Measurements from ENCODE around the gene SLC25A43.
"Not testable (repeated sequence)": the region's sequence is repeated elsewhere in the genome, so short reads cannot be mapped to it uniquely, and the experiment has no call there.

Gene SLC25A43

DNA sequence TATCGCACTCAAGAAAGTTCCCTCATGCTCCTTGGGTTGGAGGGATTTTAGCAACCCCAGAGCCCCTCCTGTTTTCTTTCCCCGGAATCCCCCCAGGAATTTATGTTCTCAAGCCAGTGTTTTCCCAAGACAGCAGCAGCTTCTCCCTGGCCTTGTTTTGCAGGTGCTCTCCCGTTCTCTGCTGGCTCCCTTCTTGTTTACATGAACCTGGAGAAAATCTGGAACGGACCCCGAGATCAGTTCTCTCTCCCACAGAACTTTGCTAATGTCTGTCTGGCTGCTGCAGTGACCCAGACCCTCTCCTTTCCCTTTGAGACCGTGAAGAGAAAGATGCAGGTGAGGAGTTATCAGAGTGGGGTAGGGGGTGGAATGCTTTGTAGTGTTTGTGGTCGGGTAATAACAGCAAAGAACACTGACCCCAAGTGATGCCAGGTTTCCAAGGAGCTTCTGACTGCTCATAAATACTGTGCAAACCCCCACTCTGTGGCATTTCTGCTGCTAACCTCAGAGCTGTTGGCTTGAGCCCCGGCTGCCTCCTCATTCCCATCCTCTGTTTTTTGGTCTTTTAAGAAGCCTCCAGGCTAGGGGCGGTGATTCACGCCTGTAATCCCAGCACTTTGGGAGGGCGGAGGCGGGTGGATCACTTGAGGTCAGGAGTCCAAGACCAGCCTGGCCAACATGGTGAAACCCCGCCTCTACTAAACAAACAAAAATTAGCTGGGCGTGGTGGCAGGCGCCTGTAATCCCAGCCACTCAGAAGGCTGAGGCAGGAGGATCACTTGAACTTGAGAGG lies 11.1 kb downstream of the SLC25A43 start:
- DNase-seq (ENCODE audit: low read depth in 2 of 2), result no peak

GRCh38 chrX:119410854-119411253 lies 11.7 kb downstream of the SLC25A43 start:
- DNase-seq (ENCODE audit: low read depth in 2 of 2), result no peak

DNA sequence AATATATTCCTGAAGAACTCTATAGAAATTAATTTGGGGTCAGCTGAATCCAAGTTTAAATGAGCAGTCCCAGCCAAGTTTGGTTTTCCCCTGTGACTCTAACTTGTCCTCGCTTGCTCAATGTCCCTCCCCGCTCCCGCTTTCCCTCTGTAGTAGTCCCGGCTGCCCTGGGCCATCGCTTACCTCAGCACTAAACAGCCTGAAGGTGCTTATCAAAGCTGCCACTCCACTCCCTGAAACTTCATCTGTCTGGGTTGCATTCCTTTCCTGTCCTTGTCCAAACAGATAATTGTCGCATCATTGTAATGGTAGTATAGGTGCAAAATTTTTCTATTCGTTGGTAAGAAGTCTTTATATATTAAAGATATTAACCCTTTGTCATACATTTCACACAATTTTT lies 12.8 kb downstream of the SLC25A43 start:
- no peak for DNase-seq (ENCODE audit: low read depth in 2 of 2)

GRCh38 chrX:119417376-119417775 lies 18.2 kb downstream of the SLC25A43 start:
- no peak for DNase-seq (ENCODE audit: low read depth in 2 of 2)

DNA sequence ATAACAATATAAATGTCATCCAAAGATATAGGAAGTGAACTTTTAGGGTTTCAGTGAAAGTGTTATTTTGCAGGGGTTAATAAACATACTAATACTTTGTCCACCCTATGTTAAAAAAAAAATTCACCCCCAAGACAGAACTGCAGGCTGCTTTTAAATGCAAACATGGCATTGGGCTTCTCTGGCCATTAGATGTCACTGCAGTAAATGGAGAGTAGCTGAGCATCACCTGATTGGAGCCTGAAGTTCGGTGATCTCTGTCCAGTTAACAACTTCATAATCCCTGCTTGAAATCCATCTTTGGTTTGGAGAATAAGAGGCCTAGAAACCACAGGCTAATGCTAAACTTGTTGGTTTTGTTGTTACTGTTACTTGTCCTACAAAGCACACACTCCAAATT lies 18.7 kb downstream of the SLC25A43 start:
- DNase-seq (ENCODE audit: low read depth in 2 of 2), result no peak

- DNase-seq (ENCODE audit: low read depth in 2 of 2), result no peak
These were observed 20.0 kb downstream of the SLC25A43 start for GRCh38 chrX:119419146-119419545.

DNA sequence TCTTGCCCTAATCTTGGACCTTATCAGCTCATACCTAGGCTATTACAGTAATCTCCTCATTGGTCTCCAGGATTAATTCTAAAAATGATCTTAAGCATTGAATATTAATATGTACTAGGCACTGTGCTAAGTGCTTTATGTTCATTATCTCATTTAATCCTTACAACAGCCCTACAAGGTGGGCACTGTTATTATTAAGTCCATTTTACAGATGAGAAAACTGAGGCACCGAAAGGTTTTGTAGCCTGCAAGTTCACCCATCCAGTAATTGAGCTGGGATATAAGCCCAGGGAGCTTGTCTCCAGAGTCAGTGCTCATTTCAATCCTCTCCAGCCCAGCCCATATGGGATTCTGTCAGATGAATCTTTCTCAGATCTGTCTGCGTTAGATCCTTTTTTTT lies 20.8 kb downstream of the SLC25A43 start:
- DNase-seq (ENCODE audit: low read depth in 2 of 2), result no peak

DNA sequence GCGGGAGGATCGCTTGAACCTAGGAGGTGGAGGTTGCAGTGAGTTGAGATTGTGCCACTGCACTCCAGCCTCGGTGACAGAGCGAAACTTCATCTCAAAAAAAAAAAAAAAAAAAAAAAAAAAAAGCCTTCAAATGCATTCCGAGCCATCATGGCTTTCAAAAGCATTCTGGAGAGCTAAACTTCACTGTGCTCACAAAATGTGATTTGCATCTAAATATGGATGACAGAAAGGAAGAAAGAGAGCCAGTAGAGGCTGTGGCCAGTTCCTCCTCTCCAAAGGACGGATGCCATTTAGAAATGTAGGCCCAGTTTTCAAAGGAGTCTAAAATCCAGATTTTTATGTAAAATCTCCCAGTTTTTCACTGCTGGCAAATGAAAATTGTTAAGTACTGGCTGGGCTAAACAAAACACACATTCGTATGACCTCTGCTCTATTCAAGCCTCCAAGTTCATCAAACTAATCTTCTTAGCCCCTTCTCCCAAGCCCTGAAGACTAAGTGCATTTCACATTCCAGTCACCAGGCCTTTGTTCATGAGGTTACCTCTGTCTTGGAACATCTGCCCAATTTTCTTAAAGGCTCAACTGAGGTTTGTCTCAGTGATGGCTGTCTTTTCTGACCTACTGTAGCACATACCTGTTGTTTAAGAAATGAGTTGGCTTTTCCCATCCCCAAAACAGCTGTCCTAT lies 22.0 kb downstream of the SLC25A43 start:
- DNase-seq (ENCODE audit: low read depth in 2 of 2), result no peak

GRCh38 chrX:119423631-119424030 lies 24.5 kb downstream of the SLC25A43 start:
- DNase-seq (ENCODE audit: low read depth in 2 of 2), result no peak

GRCh38 chrX:119424999-119425398 lies 25.9 kb downstream of the SLC25A43 start:
- DNase-seq (ENCODE audit: low read depth in 2 of 2), result no peak

- no peak for DNase-seq (ENCODE audit: low read depth in 2 of 2)
These were observed 28.1 kb downstream of the SLC25A43 start for GRCh38 chrX:119427024-119427794.

DNA sequence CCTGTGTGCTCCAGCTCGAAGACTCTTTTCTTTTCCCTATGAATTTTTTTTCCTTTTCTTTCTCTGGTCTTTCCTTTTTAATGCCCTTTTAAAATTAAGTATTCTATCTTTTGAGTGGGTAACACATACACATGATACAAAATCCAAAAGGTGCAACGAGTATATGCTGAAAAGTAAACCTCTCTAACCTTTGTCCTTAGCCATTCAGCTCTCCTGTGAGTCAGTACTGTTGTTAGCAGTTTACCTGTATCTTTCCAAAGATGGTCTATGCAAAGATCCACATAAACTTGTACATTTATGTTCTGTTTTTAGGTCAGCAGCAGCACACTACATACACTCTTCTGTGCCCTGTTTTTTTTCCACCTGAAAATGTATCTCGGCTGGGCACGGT lies 28.7 kb downstream of the SLC25A43 start:
- DNase-seq (ENCODE audit: low read depth in 2 of 2), result no peak

DNA sequence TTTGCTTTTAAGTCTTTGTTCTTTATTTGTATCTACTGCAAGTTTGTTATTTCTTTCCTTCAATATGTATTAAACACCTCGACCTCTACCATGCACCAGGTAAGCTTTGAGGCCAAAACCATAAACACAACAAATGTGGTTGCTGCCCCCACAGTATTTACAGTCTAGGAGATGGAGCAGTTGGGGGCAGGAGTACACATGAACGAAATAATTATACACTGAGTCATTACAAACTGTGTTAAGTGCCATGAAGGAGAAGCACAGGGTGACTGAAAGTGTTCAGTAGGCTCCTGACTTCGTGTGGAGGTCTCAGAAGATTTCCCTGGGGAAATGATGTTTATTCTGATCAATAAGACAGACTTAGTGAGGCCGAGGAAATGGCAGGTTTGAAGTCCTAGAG lies 30.3 kb downstream of the SLC25A43 start:
- DNase-seq (ENCODE audit: low read depth in 2 of 2), result no peak

- not testable (repeated sequence) for DNase-seq (ENCODE audit: low read depth in 2 of 2)
These were observed 42.2 kb downstream of the SLC25A43 start for GRCh38 chrX:119441295-119441694.

GRCh38 chrX:119442286-119442685 lies 43.1 kb downstream of the SLC25A43 start:
- DNase-seq (ENCODE audit: low read depth in 2 of 2), result no peak

- DNase-seq (ENCODE audit: low read depth in 2 of 2), result no peak
These were observed 54.1 kb downstream of the SLC25A43 start for GRCh38 chrX:119453202-119453601.

DNA sequence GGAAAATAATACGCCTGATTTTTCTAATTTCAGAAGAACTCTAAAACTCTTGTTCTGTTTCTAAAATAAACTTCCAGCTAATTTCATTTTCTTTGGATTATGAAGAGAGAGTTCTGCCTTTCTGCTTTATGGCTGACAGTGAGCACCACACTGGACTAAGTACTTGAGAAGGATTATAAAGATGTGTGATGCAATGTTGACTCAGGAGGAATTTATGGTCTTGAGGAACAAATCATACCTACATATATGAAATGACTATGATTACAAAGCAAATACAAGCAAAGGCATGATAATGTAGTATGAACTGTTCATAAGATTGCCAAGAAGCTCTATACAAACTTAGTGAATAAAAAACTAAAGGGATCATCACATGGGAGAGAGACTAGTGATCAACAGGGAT lies 56.1 kb downstream of the SLC25A43 start:
- no peak for DNase-seq (ENCODE audit: low read depth in 2 of 2)

DNA sequence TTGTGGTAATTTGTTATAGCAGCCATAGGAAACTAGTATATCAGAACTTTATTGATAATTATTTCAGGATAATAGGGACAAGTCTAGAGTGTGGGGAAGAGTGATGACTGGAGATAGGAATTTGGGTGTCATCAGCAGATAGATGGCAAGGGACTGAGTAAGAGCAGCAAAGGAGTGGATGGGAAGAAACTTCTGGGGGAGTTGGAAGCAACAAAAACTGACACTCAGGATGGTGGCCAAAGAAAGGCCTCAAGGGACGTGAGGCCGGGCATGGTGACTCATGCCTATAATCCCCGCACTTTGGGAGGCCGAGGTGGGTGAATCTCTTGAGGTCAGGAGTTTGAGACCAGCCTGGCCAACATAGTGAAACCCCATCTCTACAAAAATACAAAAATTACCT lies 60.0 kb downstream of the SLC25A43 start:
- DNase-seq (ENCODE audit: low read depth in 2 of 2), result no peak

- no peak for DNase-seq (ENCODE audit: low read depth in 2 of 2)
These were observed 66.4 kb downstream of the SLC25A43 start for GRCh38 chrX:119465555-119465954.

DNA sequence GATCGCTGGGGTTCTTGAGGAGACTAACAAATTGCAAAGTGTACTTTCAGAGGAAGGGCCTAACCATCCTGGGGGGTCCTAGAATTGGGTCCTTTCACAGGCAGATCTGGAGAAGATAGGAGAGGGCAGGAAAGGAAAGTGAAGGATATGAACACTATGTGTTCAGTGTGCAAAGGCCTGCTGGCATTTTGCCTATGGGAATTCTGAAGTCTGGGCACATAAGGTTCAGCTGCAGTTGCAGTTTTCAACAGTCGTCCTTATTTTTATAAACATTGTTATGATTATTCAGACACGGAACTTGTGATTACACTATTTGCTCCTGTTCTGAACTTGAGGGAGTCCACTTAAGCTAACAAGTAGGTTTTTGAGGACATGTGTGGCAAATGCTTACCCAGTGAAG lies 67.8 kb downstream of the SLC25A43 start:
- DNase-seq (ENCODE audit: low read depth in 2 of 2), result no peak

DNA sequence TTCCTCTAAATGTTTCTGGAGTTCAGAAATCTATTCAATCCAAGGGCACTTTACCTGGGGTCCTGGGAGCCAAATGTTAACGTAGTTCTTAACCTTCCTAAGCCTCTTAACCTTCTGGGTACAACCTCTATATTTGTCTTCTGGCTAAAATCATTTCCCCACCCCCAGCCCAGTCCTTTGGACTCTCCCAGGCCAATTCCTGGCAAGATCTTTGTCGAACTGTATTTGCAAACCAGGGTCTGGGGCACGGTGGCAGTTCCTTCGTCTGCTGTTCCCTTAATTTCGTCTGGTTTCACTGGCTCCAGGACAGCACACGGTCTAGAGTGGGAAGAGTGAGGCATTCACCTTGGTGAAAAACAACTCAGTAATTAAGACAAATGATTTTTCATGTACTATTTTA lies 68.3 kb downstream of the SLC25A43 start:
- DNase-seq (ENCODE audit: low read depth in 2 of 2), result no peak

DNA sequence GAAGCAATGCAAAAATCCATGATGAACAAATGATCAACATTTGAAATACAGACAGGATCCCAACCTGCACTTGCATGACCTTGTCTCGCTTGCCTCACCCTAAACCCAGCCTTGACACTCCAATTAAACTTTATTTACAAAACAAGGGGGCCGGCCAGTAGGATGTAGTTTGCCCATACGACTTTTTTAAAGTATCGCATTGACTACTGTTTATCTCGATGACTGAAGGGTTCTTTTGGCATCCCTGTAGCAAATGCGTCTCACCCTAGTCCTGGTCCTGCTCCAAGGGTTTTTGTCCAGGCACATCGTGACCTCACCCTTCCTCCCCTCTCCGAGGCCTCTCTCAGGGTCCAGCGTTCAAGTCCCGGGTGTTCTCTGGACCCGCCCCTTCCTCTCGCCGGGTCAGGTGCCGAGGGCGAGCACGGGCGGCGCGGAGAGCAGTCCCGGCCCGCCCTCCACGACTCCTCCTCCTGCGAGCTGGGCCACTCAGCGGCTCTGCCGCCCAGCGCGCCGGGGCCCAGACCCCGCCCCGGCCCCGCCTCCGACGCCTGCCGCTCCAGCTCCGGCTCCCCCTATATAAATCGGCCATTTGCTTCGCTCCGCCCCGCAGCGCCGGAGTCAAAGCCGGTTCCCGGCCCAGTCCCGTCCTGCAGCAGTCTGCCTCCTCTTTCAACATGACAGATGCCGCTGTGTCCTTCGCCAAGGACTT lies 68.9 kb downstream of the SLC25A43 start, which contains the start of gene SLC25A5:
SLC25A5 (plus strand) TSS at position 603 of the 709 bp plus-strand sequence; CDS start at position 675, 72 bp downstream.
- DNase-seq (ENCODE audit: low read depth in 2 of 2), result peak; percentile 55 to 62

Data from stimulated activated CD4-positive, alpha-beta T cell treated with anti-CD3 and anti-CD28 coated beads, Interleukin-1b, Interleukin-23, amount 100 ng/mL, for 1 hour (primary cell).